GM21619 (cell line): ENCODE measurements around the gene VEZT.
A peak's percentile ranks its signal among the peaks of the same experiment; 100 is the strongest.
"Not testable (repeated sequence)": the region's sequence is repeated elsewhere in the genome, so short reads cannot be mapped to it uniquely, and the experiment has no call there.

Source experiments
- ATAC-seq: cut with Tn5 transposase; IDR thresholded peaks from one replicate; pipeline ENCODE4 v1.9.1; 2021; ENCODE audit not compliant: unreplicated experiment

The VEZT gene

GRCh38 chr12:95217377-95218149 is at the start of gene VEZT, which contains the start of gene FGD6:
VEZT (plus strand) TSS chr12:95217807; CDS start chr12:95217851, 44 bp downstream.
FGD6 (minus strand) TSS chr12:95217467; CDS start chr12:95217240, 227 bp downstream.
- ATAC-seq: peak; percentile 93

- no peak for ATAC-seq
These were observed 48.9 kb upstream of the VEZT start for GRCh38 chr12:95168746-95169145.

- no peak for ATAC-seq
These were observed 48.2 kb upstream of the VEZT start for GRCh38 chr12:95169368-95169767.

- no peak for ATAC-seq
These were observed 44.0 kb upstream of the VEZT start for GRCh38 chr12:95173392-95174251.

- ATAC-seq: no peak
These were observed 40.3 kb upstream of the VEZT start for GRCh38 chr12:95177201-95177768.

GRCh38 chr12:95178136-95178535 is 39.5 kb upstream of the VEZT start:
- no peak for ATAC-seq

GRCh38 chr12:95179011-95179410 is 38.6 kb upstream of the VEZT start:
- no peak for ATAC-seq

GRCh38 chr12:95181103-95181502 is 36.5 kb upstream of the VEZT start:
- no peak for ATAC-seq

GRCh38 chr12:95182868-95183415 is 34.7 kb upstream of the VEZT start:
- no peak for ATAC-seq

- ATAC-seq: no peak
These were observed 33.5 kb upstream of the VEZT start for GRCh38 chr12:95184121-95184520.

- no peak for ATAC-seq
These were observed 32.5 kb upstream of the VEZT start for GRCh38 chr12:95185072-95185471.

- no peak for ATAC-seq
These were observed 31.8 kb upstream of the VEZT start for GRCh38 chr12:95185854-95186253.

GRCh38 chr12:95187865-95188415 is 29.7 kb upstream of the VEZT start:
- no peak for ATAC-seq

GRCh38 chr12:95191060-95191696 is 26.4 kb upstream of the VEZT start:
- no peak for ATAC-seq

- no peak for ATAC-seq
These were observed 25.3 kb upstream of the VEZT start for GRCh38 chr12:95192271-95192670.

GRCh38 chr12:95193139-95193538 is 24.5 kb upstream of the VEZT start:
- ATAC-seq: no peak

- ATAC-seq: no peak
These were observed 22.5 kb upstream of the VEZT start for GRCh38 chr12:95195122-95195521.

GRCh38 chr12:95196875-95197569 is 20.6 kb upstream of the VEZT start:
- ATAC-seq: not testable (repeated sequence)

- ATAC-seq: no peak
These were observed 20.0 kb upstream of the VEZT start for GRCh38 chr12:95197636-95198035.

- peak; percentile 57 for ATAC-seq
These were observed 18.7 kb upstream of the VEZT start for GRCh38 chr12:95198914-95199313.
